ENCODE results near the gene TPI1.
A peak's percentile ranks its signal among the peaks of the same experiment; 100 is the strongest.

The TPI1 gene

GRCh38 chr12:6867413-6868210 lies at the start of gene TPI1:
TPI1 (plus strand) TSS chr12:6867531; CDS start chr12:6867567, 36 bp downstream.
- peak; percentile 82 for DNase-seq (ENCODE audit: low spot score)

GRCh38 chr12:6817662-6818157 lies 49.6 kb upstream of the TPI1 start:
- DNase-seq (ENCODE audit: low spot score) = no peak

GRCh38 chr12:6818222-6818621 lies 49.1 kb upstream of the TPI1 start:
- DNase-seq (ENCODE audit: low spot score) = no peak

- DNase-seq (ENCODE audit: low spot score) = no peak
Observed at GRCh38 chr12:6818645-6819044, 48.7 kb upstream of the TPI1 start.

GRCh38 chr12:6819106-6820030 lies 48.0 kb upstream of the TPI1 start:
- no peak for DNase-seq (ENCODE audit: low spot score)

GRCh38 chr12:6820166-6820565 lies 47.2 kb upstream of the TPI1 start:
- no peak for DNase-seq (ENCODE audit: low spot score)

- DNase-seq (ENCODE audit: low spot score) = no peak
Observed at GRCh38 chr12:6821591-6822425, 45.5 kb upstream of the TPI1 start, which contains the start of gene GPR162. GPR162 (plus strand) TSS chr12:6821821; CDS start chr12:6823899, 2,078 bp downstream.

- DNase-seq (ENCODE audit: low spot score) = no peak
Observed at GRCh38 chr12:6822426-6823135, 44.8 kb upstream of the TPI1 start.

GRCh38 chr12:6823182-6824084 lies 43.9 kb upstream of the TPI1 start:
- DNase-seq (ENCODE audit: low spot score) = no peak

GRCh38 chr12:6824085-6824775 lies 43.1 kb upstream of the TPI1 start:
- DNase-seq (ENCODE audit: low spot score) = no peak

GRCh38 chr12:6824901-6825381 lies 42.4 kb upstream of the TPI1 start:
- no peak for DNase-seq (ENCODE audit: low spot score)

- peak; percentile 77 for DNase-seq (ENCODE audit: low spot score)
Observed at GRCh38 chr12:6825398-6826124, 41.8 kb upstream of the TPI1 start.

- no peak for DNase-seq (ENCODE audit: low spot score)
Observed at GRCh38 chr12:6826125-6826733, 41.1 kb upstream of the TPI1 start.

- DNase-seq (ENCODE audit: low spot score) = no peak
Observed at GRCh38 chr12:6826734-6827436, 40.4 kb upstream of the TPI1 start.

GRCh38 chr12:6827437-6827911 lies 39.9 kb upstream of the TPI1 start:
- DNase-seq (ENCODE audit: low spot score) = peak; percentile 55

GRCh38 chr12:6827982-6828780 lies 39.1 kb upstream of the TPI1 start, which contains the start of gene P3H3:
P3H3 (plus strand) TSS chr12:6828407; CDS start chr12:6828441, 34 bp downstream.
- no peak for DNase-seq (ENCODE audit: low spot score)
